Measurements from ENCODE around the gene GRID2.

The GRID2 gene

GRCh38 chr4:93446038-93446437, 1142.3 kb downstream of the GRID2 start:
- no peak for DNase-seq

- no peak for DNase-seq
Observed at GRCh38 chr4:93448691-93449293, 1145.0 kb downstream of the GRID2 start.

- DNase-seq, result no peak
Observed at GRCh38 chr4:93451954-93452353, 1148.2 kb downstream of the GRID2 start.

DNA sequence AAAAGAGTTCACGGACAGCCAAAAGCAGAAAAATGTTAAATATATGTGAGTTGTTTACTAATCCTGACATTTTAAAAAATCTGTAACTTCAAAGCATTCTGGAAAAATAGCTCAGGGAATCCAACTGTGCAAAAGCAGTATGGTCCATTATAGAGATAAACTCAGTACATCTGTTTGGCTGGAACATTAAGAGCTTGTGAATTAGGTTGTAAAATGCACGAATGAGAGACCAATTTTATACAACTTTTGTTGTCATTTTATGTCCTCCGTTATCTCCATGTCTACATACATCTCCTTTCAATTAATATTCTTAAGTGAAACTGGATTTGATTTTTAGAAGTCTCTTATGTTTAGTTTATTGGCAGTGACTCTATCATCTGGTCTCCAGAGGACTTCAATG, 1157.8 kb downstream of the GRID2 start:
- no peak for DNase-seq

DNA sequence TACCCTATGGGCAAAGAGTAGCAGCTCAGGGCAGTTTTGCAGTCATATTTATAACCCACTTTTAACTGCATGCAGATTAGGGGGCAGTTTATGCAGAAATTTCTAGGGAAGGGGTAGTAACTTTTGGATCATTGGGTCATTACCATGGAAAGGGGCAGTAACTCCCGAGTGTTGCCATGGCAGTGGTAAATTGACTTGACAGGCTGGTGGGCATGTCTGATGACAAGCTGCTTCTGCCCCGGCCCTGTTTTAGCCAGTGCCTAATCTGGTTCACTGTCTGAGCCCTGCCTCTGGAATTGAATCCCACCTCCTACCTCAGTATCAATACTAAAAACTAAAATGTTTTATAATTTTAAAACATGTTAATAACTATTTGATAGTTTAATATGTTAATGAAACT, 1162.7 kb downstream of the GRID2 start:
- no peak for DNase-seq

- DNase-seq, result no peak
Observed at GRCh38 chr4:93467484-93468155, 1163.9 kb downstream of the GRID2 start.

DNA sequence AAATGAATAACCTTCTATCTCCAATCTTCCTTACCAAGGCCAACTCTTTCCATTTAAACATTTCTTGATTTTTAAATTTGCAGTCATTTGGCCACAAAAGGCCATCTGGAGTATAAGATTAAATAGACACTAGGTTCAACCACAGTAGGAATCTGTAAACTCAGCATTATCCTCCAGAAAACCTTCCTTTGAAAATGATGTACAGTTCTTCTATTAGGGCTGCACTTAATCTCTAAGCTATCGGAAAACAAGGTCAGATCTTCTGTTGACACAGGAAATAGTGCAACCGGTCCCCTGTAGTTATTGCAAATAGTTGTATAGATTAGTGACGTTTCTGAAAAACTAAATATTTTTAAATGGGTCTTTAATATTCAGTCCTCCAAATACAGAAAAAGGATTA, 1165.8 kb downstream of the GRID2 start:
- DNase-seq, result no peak

DNA sequence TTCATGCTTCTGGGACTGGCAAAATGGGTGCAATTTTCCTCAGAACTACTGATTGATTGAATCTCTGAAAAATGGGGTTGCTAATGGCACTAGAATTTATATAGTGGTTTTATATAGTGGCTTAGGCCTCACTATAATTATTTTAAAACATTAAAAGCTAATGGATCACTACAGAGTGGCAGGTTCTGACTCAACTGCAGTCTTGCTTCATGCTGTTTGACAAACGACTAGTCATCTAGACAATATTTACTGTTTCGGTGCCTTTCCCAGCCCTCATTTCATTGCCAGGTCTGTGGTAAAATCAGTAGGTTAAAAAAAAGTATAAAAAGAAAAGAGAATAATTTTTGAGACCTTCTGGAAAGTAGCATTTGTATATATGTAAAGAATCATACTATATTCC, 1172.0 kb downstream of the GRID2 start:
- DNase-seq, result no peak

DNA sequence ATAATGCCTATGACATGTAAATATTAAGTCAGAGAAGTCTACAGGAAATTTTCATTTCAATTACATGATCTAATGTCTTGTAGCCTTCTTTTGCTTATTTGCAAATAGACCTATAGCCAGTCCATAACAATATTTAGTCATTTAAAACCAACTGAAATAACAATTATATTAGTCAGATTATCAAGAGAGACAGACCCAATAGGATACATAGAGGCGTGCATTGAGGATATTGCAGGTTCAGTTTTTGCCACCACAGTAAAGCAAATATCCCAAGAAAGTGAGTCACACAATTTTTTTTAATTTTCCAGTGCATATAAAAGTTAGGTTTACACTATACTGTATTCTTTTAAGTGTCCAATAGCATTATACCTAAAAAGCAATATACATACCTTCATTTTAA, 1175.0 kb downstream of the GRID2 start:
- DNase-seq, result no peak

- DNase-seq, result no peak
Observed at GRCh38 chr4:93480452-93480851, 1176.7 kb downstream of the GRID2 start.

DNA sequence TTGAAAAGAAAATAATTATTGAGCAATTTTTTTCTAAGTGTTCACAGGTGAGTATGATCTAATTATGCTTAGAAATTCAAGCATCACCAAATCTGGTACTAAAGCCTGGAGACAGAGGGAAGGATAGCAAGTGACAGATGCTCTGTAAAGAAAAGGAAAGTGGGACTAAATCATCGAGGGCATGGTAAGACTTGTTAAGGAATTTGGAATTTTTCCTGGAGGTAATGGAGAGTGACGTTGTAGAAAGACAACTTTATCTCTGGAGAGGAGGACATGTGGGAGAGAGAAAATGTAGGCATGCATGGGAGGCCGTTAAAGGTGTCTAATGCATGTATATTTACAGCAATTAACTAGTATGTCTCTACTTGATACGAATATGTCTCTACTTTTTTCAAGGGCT, 1191.6 kb downstream of the GRID2 start:
- no peak for DNase-seq

- no peak for DNase-seq
Observed at GRCh38 chr4:93501244-93501643, 1197.5 kb downstream of the GRID2 start.

DNA sequence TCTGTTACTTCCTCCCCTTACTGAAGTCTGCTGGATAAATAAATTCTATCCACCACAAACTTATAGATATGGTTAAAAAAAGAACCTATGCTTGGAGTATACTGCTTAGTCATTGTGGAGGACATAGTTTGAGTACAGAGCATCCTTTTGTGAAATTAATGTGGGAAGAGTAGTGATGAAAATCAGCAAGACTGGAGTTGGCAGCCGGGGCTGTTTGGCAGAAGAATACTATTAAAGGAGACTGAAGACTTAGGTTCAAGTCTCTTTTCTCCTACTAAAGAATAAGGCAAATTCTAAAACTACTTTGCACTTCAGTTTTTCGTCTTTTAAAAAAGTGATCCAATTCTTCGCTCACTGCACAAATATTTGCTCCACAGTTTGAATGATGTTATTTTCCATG, 1198.2 kb downstream of the GRID2 start:
- DNase-seq, result no peak

- no peak for DNase-seq
Observed at GRCh38 chr4:93502991-93503390, 1199.2 kb downstream of the GRID2 start.

- DNase-seq, result no peak
Observed at GRCh38 chr4:93513851-93514250, 1210.1 kb downstream of the GRID2 start.

GRCh38 chr4:93515208-93515607, 1211.4 kb downstream of the GRID2 start:
- no peak for DNase-seq

DNA sequence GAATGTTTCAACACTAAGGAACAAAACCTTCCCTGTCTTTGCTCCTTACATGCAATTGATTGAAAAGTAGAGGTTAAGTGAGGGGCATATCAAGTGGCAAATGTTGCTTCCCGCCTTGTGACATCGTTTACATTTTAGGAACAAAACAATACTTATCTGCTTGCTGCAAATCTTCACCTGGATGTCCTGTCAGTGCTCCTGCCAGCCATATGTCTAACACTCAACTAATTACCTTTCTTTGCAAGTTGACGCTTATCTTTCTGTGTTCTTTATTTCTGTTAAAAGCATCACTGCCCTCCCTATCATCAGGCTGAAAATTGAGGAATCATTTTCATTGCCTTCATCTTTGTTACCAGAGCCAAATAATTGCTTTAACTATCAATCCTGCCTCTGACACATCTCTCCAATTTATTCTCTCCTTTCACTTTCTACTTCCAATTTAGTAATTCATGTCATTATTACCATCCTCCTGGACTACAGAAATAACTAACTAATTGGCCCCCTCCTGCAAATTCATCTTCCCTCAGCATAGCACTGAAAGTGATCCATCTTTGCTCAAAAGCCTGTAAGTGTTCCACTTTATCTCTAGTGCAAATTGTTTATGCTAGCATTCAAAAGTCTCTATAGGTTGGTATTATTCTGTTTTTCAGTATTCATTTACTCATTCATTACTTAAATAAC, 1226.1 kb downstream of the GRID2 start:
- DNase-seq, result no peak

DNA sequence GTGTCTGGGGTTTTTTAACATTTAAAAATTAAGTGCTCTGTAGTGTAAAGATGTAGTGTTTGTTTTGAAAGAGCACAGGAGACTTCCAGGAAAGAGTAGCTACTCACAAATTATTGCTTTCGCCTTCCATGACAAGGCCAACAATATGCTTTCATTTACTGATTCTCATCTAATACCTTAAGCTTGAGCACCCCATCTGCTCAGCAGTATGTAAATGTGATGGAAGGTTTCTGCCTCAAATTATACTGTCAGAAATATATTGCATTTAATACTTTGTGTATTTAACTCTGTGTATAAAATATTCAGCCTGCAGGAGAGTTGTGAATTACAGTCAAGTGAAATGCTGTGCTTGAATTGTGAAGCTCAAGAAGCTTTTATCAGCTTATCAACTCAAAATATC, 1228.5 kb downstream of the GRID2 start:
- DNase-seq, result no peak

DNA sequence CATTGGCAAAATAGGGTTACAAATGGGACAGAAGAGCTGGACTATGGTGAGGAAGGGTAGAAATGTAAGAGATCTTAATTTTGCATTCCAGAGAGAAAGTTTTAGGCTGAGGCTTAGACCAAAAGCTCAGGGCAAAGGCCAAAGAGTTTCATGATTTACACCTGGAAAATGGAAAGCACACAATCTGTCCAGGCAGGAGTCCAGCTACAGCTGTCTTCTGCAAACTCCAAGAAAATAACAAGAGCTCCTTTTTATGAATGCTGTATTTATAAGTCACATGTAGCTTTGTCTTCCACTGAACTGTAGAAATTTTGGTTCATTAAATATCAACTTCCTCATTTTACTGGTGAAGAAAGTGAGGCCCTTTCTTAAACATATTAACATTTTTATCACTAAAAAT, 1236.8 kb downstream of the GRID2 start:
- DNase-seq, result no peak

- no peak for DNase-seq
Observed at GRCh38 chr4:93561842-93562241, 1258.1 kb downstream of the GRID2 start.

- no peak for DNase-seq
Observed at GRCh38 chr4:93568758-93569157, 1265.0 kb downstream of the GRID2 start.

DNA sequence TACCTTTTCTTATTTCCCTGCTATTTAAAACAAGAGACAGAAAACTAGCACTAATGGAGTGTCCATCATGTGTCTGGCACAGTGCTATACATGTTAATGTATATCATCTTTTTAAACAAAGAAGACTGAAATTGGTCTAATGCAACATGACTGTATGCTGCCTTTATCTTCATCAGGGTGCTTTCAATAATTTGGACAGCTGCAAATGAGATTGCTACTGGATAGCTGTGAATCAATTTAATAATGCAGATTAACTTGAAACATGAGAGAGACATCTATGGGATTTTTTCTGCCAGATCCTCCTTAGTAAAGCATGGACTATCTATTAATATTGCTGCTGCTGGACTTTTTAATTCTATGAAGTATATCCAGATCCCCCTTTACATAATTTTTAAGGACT, 1269.5 kb downstream of the GRID2 start:
- no peak for DNase-seq

GRCh38 chr4:93578942-93579341, 1275.2 kb downstream of the GRID2 start:
- DNase-seq, result no peak

DNA sequence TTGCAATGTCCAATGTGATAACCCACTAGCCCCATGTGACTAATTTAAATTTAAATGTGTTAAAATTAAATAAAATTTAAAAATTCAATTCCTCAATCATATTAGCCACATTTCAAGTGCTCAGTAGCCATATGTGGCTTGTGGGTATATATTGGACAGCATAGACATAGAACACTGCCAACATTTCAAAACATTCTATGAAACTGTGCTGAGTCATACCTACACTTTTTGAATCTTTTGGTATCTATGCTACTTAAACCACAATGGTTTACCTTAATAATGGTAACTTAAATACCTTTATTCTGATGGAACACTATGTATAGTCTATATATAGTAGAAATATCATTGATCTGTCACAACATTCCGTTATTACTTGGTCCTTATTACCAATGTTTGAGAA, 1301.4 kb downstream of the GRID2 start:
- DNase-seq, result no peak

DNA sequence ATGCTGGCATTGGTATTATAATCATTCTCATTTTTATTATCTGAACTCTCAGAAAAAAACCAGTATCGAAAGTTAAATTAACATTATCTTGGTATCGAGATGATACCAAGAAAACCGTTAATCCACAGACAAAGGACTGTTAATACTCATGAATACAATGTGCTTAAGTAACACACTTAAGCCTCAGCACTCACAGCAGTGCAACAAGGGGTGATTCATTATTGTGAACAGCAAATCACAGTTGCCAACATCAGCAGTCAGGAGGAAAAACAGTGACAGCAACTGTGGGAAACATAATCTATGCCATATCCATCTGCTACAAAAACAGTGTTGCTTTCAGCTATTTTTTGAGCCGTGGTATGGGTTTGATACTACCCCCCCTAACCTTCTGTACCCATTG, 1313.8 kb downstream of the GRID2 start:
- DNase-seq, result no peak

All from stimulated activated CD4-positive, alpha-beta T cell treated with anti-CD3 and anti-CD28 coated beads, Interleukin-2, amount 100 ng/mL, for 48 hours (primary cell).